Mesangial cell (primary cell): ENCODE measurements around the gene OR10R2. TPM values are rescaled to one million over a fixed set of nuclear protein-coding genes. Genes with fewer than 3 reads are reported as not detected.

Experiments used
- total RNA-seq: library from RNA; depleted of rRNA; stranded (reverse); fragments of >200 nt; gene quantifications from 2 replicates; pipeline ENCODE4 v1.2.3, GENCODE V29; 2015

Gene OR10R2
- total RNA-seq = not detected in 2 replicates

GRCh38 chr1:158471920-158472319 lies at the start of gene OR10R2:
Gene OR10R2, plus strand, starts transcription at chr1:158472220. Its CDS starts 106 bp downstream, at chr1:158472326.

GRCh38 chr1:158426137-158426536 lies 45.9 kb upstream of the OR10R2 start, which contains the start of gene OR10K2:
Gene OR10K2, minus strand, starts transcription at chr1:158426237. Its CDS starts 5,371 bp downstream, at chr1:158420866.

GRCh38 chr1:158461534-158461933 lies 10.5 kb upstream of the OR10R2 start, which contains the start of gene OR10K1:
Gene OR10K1, plus strand, starts transcription at chr1:158461834. Its CDS starts 3,728 bp downstream, at chr1:158465562.

Other genes starting within 250 kb of the OR10R2 start
- gene CD1A, start 217.8 kb upstream of the OR10R2 start, total RNA-seq = not detected in 2 replicates
- not detected in 2 replicates for gene CD1C, start 182.3 kb upstream of the OR10R2 start, total RNA-seq
- gene CD1B, start 140.7 kb upstream of the OR10R2 start, total RNA-seq = not detected in 2 replicates
- gene CD1E, start 118.3 kb upstream of the OR10R2 start, total RNA-seq = not detected in 2 replicates
- not detected in 2 replicates for gene OR10T2, start 72.8 kb upstream of the OR10R2 start, total RNA-seq
- gene OR10K2, start 46.0 kb upstream of the OR10R2 start, total RNA-seq = not detected in 2 replicates
- not detected in 2 replicates for gene OR10K1, start 10.4 kb upstream of the OR10R2 start, total RNA-seq
- not detected in 2 replicates for gene OR6Y1, start 82.2 kb downstream of the OR10R2 start, total RNA-seq
- gene OR6P1, start 98.4 kb downstream of the OR10R2 start, total RNA-seq = not detected in 2 replicates
- gene OR10X1, start 107.7 kb downstream of the OR10R2 start, total RNA-seq = not detected in 2 replicates
- not detected in 2 replicates for gene OR10Z1, start 133.0 kb downstream of the OR10R2 start, total RNA-seq
- gene SPTA1, start 214.5 kb downstream of the OR10R2 start, total RNA-seq = not detected in 2 replicates
- not detected in 2 replicates for gene OR6K2, start 228.4 kb downstream of the OR10R2 start, total RNA-seq
- gene OR6K3, start 248.5 kb downstream of the OR10R2 start, total RNA-seq = not detected in 2 replicates